Psoas muscle (tissue), 8 donors: ENCODE measurements around the gene SS18. TPM values are rescaled to one million over a fixed set of nuclear protein-coding genes. Genes with fewer than 3 reads are reported as not detected.

ENCODE experiments used
- ATAC-seq, 4 donors: fragments of 200-7000 bp; cut with Tn5 transposase; one replicate each; pipeline ENCODE4 v1.9.1; 2020; ENCODE audit warnings: moderate library complexity in 3 of 4, mild to moderate bottlenecking in 2 of 4
- DNase-seq, 2 donors: peaks; one replicate each; pipeline ENCODE4 v3.0.0-alpha.2; 2020
- H3K27ac ChIP-seq: fragments of 200-600 bp; one replicate; pipeline ENCODE4 v1.8.0; 2022
- H3K27me3 ChIP-seq, 3 donors: fragments of 200-600 bp in 1 of 3; one replicate each; pipeline versions ENCODE4 v1.6.1 to v1.8.0; 2013 to 2022; ENCODE audit warnings: low read length in 2 of 3, mild to moderate bottlenecking in 2 of 3, moderate library complexity in 1 of 3; ENCODE audit not compliant: insufficient read depth in 3 of 3
- H3K36me3 ChIP-seq, 2 donors: fragments of 200-600 bp in 1 of 2; one replicate each; pipeline versions ENCODE4 v1.6.1 to v1.8.0; 2013 to 2022; ENCODE audit warnings: low read depth in 1 of 2, mild to moderate bottlenecking in 1 of 2, moderate library complexity in 1 of 2; ENCODE audit not compliant: insufficient read depth in 1 of 2
- H3K4me1 ChIP-seq: fragments of 200-600 bp; one replicate; pipeline ENCODE4 v1.8.0; 2022
- H3K4me3 ChIP-seq: fragments of 200-600 bp; one replicate; pipeline ENCODE4 v1.8.0; 2022; ENCODE audit warnings: mild to moderate bottlenecking
- H3K9me3 ChIP-seq: fragments of 200-600 bp; one replicate; pipeline ENCODE4 v1.8.0; 2022
- WGBS, 3 donors: extraction: QIAGEN DNeasy Blood & Tissue Kit; methylation state at CpG; one replicate each; pipeline versions ENCODE4 v1.1.6 to v1.1.7; 2013; 5-methylcytosine and 5-hydroxymethylcytosine counted together
- intact Hi-C, 2 donors: fragments of 100-400 bp; cut with DNase I; formaldehyde crosslinking; loops; one replicate each; pipeline versions ENCODE4 v1.11.0 to v1.14.2; 2022
- polyA plus RNA-seq, 3 donors: library from polyadenylated mRNA; stranded (reverse); fragments of 200-250 nt; gene quantifications; one replicate each; pipeline ENCODE4 v1.2.3, GENCODE V29; 2013
- total RNA-seq, 4 donors: library from RNA; stranded (reverse); fragmentation: NEBNext Ultra II Directional in 2 of 4; extraction: Animal tissue kit (Norgen Biotek cat#: 25700) in 2 of 4; gene quantifications; one replicate each; pipeline versions ENCODE4 v1.2.1 to v1.2.4, GENCODE V29; 2021 to 2023
- TF ChIP-seq, protein P1 (sequence below): fragments of 200-600 bp; IDR thresholded peaks from one replicate; pipeline ENCODE4 v1.8.0; 2022; ENCODE audit warnings: antibody characterized with exemption
- donor health status: healthy with polysubstance abuse.
- donor health status: DM: no; HTN: no; CAD: no; lungs with moderate emphysema.
- donor health status: Bipolar disorder and iron deficiency.
- donor health status: healthy.
- donor health status: DM: yes; HTN: yes; CAD: no.
- donor health status: DM: no; HTN: no; CAD: no.
- donor health status: DM: no; HTN: no; CAD: no.
- donor health status: DM: yes; HTN: yes; CAD: no.

The SS18 gene
- total and polyA plus RNA-seq, 7 donors = 8.4 to 17.3 (median 12.7) TPM

DNA sequence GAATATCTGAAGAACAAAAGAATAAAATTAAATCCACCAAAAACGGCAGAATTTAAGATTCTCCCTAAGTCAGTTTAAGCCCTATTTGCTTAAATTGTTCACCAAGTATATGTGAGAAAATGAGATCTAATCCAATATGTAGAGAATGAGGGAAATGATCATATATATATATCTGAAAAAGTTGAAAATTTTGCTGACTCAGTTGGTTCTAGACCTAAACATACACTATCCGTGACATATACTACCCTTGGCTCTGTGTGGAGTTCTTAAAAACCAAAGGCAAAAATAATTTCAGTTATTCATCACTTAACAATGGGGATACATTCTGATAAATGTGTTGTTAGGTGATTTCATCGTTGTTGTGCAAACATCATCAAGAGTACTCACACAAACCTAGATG, 7.3 kb downstream of the SS18 start:
- H3K27me3 ChIP-seq = no peaks in the 10 kb centered on the region
- 91 to 93% (median 92%) methylated on average over 3 of the region's 3 CpGs for WGBS, 3 donors
- H3K27ac ChIP-seq = no peak overlapping the region
- no peaks in the 10 kb centered on the region for H3K9me3 ChIP-seq
- TF ChIP-seq, protein P1, sequence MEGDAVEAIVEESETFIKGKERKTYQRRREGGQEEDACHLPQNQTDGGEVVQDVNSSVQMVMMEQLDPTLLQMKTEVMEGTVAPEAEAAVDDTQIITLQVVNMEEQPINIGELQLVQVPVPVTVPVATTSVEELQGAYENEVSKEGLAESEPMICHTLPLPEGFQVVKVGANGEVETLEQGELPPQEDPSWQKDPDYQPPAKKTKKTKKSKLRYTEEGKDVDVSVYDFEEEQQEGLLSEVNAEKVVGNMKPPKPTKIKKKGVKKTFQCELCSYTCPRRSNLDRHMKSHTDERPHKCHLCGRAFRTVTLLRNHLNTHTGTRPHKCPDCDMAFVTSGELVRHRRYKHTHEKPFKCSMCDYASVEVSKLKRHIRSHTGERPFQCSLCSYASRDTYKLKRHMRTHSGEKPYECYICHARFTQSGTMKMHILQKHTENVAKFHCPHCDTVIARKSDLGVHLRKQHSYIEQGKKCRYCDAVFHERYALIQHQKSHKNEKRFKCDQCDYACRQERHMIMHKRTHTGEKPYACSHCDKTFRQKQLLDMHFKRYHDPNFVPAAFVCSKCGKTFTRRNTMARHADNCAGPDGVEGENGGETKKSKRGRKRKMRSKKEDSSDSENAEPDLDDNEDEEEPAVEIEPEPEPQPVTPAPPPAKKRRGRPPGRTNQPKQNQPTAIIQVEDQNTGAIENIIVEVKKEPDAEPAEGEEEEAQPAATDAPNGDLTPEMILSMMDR = no peak
- ATAC-seq (no peak), DNase-seq (no peak)
- H3K36me3 ChIP-seq = peaks cover 0 to 57% of the 10 kb centered on the region in 2 donors
- H3K4me1 ChIP-seq = peaks cover 8% of the 10 kb centered on the region
- intact Hi-C loops = no loop called here
- H3K4me3 ChIP-seq = no peak overlapping the region

DNA sequence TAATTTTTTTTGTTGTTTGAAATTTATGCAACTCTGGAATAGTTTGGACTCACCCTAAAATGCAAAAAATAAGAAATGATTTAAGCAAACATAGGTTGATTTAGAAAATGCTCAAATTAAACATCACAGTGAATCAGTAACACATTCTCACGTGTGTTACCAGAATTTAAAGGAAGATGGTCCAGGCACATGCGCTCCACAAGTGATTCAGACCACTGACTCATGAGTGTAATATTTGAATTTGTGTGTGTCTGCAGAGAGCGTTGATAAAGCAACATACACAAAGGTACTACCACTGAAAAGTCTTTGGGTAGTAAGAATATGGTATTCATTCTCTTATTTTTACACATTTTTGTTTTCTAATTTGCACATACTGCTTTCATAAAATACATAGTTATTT, 7.9 kb downstream of the SS18 start:
- intact Hi-C loops = no loop called here
- DNase-seq (no peak), ATAC-seq (no peak)
- TF ChIP-seq, protein P1 = no peak
- H3K27me3 ChIP-seq = no peaks in the 10 kb centered on the region
- no peak overlapping the region for H3K4me3 ChIP-seq
- peaks cover 0 to 63% of the 10 kb centered on the region in 2 donors for H3K36me3 ChIP-seq
- H3K9me3 ChIP-seq = no peaks in the 10 kb centered on the region
- H3K27ac ChIP-seq = no peak overlapping the region
- 88 to 93% (median 89%) methylated on average over 3 of the region's 3 CpGs for WGBS, 3 donors
- peaks cover 2% of the 10 kb centered on the region for H3K4me1 ChIP-seq

DNA sequence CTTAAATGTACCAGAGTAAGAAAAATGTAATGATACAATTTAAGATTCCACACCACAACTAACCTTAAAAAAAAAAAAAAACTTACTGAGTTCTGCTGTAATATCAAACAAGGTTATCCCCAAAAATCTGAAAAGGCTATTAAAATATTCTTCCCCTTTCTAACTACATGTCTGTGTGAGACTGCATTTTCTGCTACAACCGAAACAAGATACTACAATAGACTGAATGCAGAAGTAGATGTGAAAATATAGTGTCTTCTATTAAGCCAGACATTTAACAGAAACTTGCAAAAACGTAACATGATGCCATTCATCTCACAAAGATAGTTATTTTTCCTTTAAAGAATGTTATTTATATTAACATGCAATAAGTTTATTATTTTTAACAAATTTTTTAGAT, 16.2 kb downstream of the SS18 start:
- no peaks in the 10 kb centered on the region for H3K4me1 ChIP-seq
- TF ChIP-seq, protein P1 = no peak
- DNase-seq (no peak), ATAC-seq (no peak)
- no peak overlapping the region for H3K27ac ChIP-seq
- no peak overlapping the region for H3K4me3 ChIP-seq
- H3K27me3 ChIP-seq = no peaks in the 10 kb centered on the region
- intact Hi-C loops = no loop called here
- peaks cover 10% of the 10 kb centered on the region for H3K9me3 ChIP-seq
- 67 to 88% (median 81%) methylated on average over 2 of the region's 2 CpGs for WGBS, 3 donors
- peaks cover 0 to 53% of the 10 kb centered on the region in 2 donors for H3K36me3 ChIP-seq

DNA sequence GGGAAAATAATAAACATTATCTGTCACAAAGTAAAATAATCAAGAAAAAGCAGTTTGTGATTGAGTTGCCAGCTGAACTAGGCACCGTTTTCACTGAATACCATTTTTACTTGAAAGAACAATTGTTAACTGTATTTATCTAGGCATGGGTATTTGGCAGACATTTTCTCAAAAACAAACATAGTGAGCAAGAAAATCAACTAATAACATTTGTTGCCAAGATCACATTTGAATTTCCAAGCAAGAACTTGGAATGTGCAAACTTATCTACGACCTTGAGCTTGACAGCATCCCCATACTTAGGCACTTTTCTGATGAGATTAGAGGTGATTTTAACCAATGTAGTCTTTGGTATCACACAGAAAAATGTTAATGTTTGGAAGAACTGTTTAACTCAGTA, 16.7 kb downstream of the SS18 start:
- H3K4me3 ChIP-seq = no peak overlapping the region
- peaks cover 10% of the 10 kb centered on the region for H3K9me3 ChIP-seq
- TF ChIP-seq, protein P1 = no peak
- intact Hi-C loops = no loop called here
- no peaks in the 10 kb centered on the region for H3K27me3 ChIP-seq
- no peaks in the 10 kb centered on the region for H3K4me1 ChIP-seq
- WGBS, 3 donors = 39 to 58% (median 49%) methylated on average over 2 of the region's 2 CpGs
- DNase-seq (no peak), ATAC-seq (no peak)
- no peak overlapping the region for H3K27ac ChIP-seq
- peaks cover 0 to 56% of the 10 kb centered on the region in 2 donors for H3K36me3 ChIP-seq

DNA sequence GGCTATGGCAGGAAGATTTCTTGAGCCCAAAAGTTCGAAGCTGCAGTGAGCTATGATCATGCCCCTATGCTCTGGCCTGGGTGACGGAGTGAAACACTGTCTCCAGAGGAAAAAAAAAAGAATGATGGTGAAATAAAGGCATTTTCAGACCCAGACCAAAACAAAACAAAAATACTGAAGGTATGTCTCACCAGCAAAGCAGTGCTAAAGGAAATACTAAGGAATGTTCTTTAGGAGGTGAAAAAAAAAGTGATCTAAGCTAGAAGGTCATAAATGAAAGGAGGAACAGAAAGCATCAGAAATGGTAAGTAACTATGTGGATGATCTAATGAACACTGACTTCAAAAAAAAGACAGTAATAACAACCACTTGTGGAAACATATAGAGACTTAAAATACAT, 18.7 kb downstream of the SS18 start:
- no peak overlapping the region for H3K27ac ChIP-seq
- intact Hi-C loops = loop anchor here in 1 of 2 donors (2.0 kb wide), 1 partner anchor 39 kb away; no protein-coding TSS in a partner anchor
- peaks cover 10% of the 10 kb centered on the region for H3K9me3 ChIP-seq
- H3K4me1 ChIP-seq = no peaks in the 10 kb centered on the region
- H3K4me3 ChIP-seq = no peak overlapping the region
- peaks cover 3 to 59% of the 10 kb centered on the region in 2 donors for H3K36me3 ChIP-seq
- ATAC-seq = no peak
- no peak for DNase-seq
- no peaks in the 10 kb centered on the region for H3K27me3 ChIP-seq
- TF ChIP-seq, protein P1 = no peak
- WGBS, 3 donors = 98 to 99% (median 98%) methylated on average over 2 of the region's 2 CpGs
